Endodermal cell (in vitro differentiated cells): ENCODE data around the gene WDFY2. TPM values are rescaled to one million over a fixed set of nuclear protein-coding genes. Genes with fewer than 3 reads are reported as not detected.
A peak's percentile ranks its signal among the peaks of the same experiment; 100 is the strongest.

Experiments used
- DNase-seq: peaks from one replicate; pipeline ENCODE4 v3.0.0-alpha.2; 2017
- H3K27ac ChIP-seq: 2 replicates; pipeline ENCODE4 v1.5.1; 2013; ENCODE audit warnings: mild to moderate bottlenecking, low read depth, low read length, moderate library complexity
- H3K27me3 ChIP-seq: 2 replicates; pipeline ENCODE4 v1.6.1; 2013; ENCODE audit warnings: mild to moderate bottlenecking, low read length, moderate library complexity; ENCODE audit not compliant: insufficient read depth, control insufficient read depth, poor library complexity, severe bottlenecking
- H3K36me3 ChIP-seq: 2 replicates; pipeline ENCODE4 v1.7.0; 2013; ENCODE audit warnings: mild to moderate bottlenecking, low read length, moderate library complexity; ENCODE audit not compliant: control insufficient read depth, insufficient read depth
- H3K4me1 ChIP-seq: one replicate; pipeline ENCODE4 v1.7.0; 2013; ENCODE audit warnings: low read length; ENCODE audit not compliant: control insufficient read depth, insufficient read depth
- H3K4me3 ChIP-seq: 2 replicates; pipeline ENCODE4 v1.5.1; 2013; ENCODE audit warnings: mild to moderate bottlenecking, low read length, moderate library complexity
- H3K9ac ChIP-seq: 2 replicates; pipeline ENCODE4 v1.6.1; 2013; ENCODE audit warnings: mild to moderate bottlenecking, low read length, moderate library complexity; ENCODE audit not compliant: poor library complexity, severe bottlenecking; ENCODE audit errors: extremely low read depth
- H3K9me3 ChIP-seq: 2 replicates; pipeline ENCODE4 v1.6.1; 2013; ENCODE audit warnings: mild to moderate bottlenecking, low read length, moderate library complexity; ENCODE audit not compliant: control insufficient read depth
- H3K27ac Mint-ChIP-seq: 2 replicates; pipeline ENCODE4 v1.8.0; 2020; ENCODE audit warnings: mixed read lengths
- H3K27me3 Mint-ChIP-seq: 2 replicates; pipeline ENCODE4 v1.8.0; 2021; ENCODE audit warnings: mild to moderate bottlenecking, mixed read lengths; ENCODE audit not compliant: insufficient read depth
- H3K36me3 Mint-ChIP-seq: 2 replicates; pipeline ENCODE4 v1.8.0; 2020; ENCODE audit warnings: low read depth, mixed read lengths
- H3K4me1 Mint-ChIP-seq: 2 replicates; pipeline ENCODE4 v1.8.0; 2020; ENCODE audit warnings: mixed read lengths
- H3K4me3 Mint-ChIP-seq: 2 replicates; pipeline ENCODE4 v1.8.0; 2020; ENCODE audit warnings: mild to moderate bottlenecking, moderate library complexity, mixed read lengths
- H3K9me3 Mint-ChIP-seq: 2 replicates; pipeline ENCODE4 v1.8.0; 2020; ENCODE audit warnings: mild to moderate bottlenecking, mixed read lengths
- WGBS, 2 experiments: methylation state at CpG; one replicate each; pipeline versions ENCODE4 v1.1.5 to v1.1.7; 2013; ENCODE audit warnings: missing lambda C conversion rate in 2 of 2, mixed read lengths in 1 of 2; ENCODE audit not compliant: insufficient coverage in 1 of 2, insufficient read length in 1 of 2; 5-methylcytosine and 5-hydroxymethylcytosine counted together
- total RNA-seq, 2 donors: library from RNA; stranded (reverse); fragmentation: NEBNext Ultra II Directional in 1 of 2; extraction: Animal tissue kit (Norgen Biotek cat#: 25700) in 1 of 2; gene quantifications; 2 replicates in 1 of 2; 3 replicates in 1 of 2; pipeline ENCODE4 v1.2.1, GENCODE V29; 2021
- TF ChIP-seq, protein P1 (sequence below): fragments of 200-600 bp; sonication (generic); conservative IDR thresholded peaks from 2 replicates; pipeline ENCODE4 v1.5.0; 2021; ENCODE audit warnings: antibody characterized with exemption, mild to moderate bottlenecking

WDFY2 gene
- total RNA-seq, 2 donors from 2014 or later: 20.6 to 28.0 TPM

DNA sequence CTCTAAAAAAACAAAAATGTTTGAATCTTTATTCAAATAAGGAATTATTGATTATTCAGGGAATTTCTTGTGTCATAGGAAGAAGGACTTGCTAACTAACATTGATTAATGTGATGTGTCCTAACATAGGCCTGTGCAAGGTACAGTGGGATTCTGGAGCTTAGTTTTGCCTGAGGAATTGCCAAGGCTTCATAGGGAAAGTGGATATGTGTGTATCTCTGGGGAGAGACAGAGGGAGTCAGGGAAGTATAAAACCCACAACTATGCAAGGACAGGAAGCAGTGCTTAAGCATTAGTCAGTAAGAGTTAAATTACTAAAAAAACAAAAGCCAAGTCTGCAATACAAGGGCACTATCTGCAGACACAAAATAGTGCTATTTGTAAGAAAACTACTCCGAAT lies 59.6 kb downstream of the WDFY2 start:
- no peaks in the 10 kb centered on the region for H3K27me3 Mint-ChIP-seq
- Histone ChIP-seq H3K27ac (peak overlapping the region; percentile 14), H3K4me3 (no peak overlapping the region), H3K27me3 (no peaks in the 10 kb centered on the region), H3K36me3 (no peaks in the 10 kb centered on the region), H3K9me3 (no peaks in the 10 kb centered on the region), H3K9ac (no peak overlapping the region), H3K4me1 (no peaks in the 10 kb centered on the region)
- H3K36me3 Mint-ChIP-seq: peaks cover 5% of the 10 kb centered on the region
- 87 to 89% methylated on average over 1 of the region's 1 CpG for WGBS, 2 experiments
- TF ChIP-seq, protein P1, sequence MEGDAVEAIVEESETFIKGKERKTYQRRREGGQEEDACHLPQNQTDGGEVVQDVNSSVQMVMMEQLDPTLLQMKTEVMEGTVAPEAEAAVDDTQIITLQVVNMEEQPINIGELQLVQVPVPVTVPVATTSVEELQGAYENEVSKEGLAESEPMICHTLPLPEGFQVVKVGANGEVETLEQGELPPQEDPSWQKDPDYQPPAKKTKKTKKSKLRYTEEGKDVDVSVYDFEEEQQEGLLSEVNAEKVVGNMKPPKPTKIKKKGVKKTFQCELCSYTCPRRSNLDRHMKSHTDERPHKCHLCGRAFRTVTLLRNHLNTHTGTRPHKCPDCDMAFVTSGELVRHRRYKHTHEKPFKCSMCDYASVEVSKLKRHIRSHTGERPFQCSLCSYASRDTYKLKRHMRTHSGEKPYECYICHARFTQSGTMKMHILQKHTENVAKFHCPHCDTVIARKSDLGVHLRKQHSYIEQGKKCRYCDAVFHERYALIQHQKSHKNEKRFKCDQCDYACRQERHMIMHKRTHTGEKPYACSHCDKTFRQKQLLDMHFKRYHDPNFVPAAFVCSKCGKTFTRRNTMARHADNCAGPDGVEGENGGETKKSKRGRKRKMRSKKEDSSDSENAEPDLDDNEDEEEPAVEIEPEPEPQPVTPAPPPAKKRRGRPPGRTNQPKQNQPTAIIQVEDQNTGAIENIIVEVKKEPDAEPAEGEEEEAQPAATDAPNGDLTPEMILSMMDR: no peak
- H3K27ac Mint-ChIP-seq: peak overlapping the region; percentile 48
- H3K4me3 Mint-ChIP-seq: no peak overlapping the region
- DNase-seq: no peak
- H3K9me3 Mint-ChIP-seq: peaks cover 2% of the 10 kb centered on the region
- H3K4me1 Mint-ChIP-seq: peaks cover 35% of the 10 kb centered on the region

DNA sequence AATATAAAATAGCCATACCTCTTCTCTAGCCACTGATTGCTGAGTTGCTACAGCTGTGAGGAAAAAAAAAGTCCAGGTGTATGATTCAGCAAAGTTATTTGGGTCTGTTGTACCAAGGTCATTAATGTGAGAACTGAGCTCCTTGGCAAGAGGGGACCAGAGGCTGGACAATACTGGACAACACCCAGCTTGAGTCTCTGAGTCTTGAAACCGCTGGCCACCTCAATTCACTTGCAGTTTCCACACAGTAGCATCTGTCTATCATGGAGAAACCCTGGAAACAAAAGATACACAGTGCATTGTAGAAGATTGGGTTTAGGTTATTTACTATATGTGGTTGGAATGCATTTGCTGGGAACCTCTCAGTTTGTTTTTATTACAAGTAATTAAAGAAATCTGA lies 60.4 kb downstream of the WDFY2 start:
- H3K27ac Mint-ChIP-seq: peak overlapping the region; percentile 85
- no peak overlapping the region for H3K9ac ChIP-seq
- no peak for DNase-seq
- 87 to 100% methylated on average over 1 of the region's 1 CpG for WGBS, 2 experiments
- H3K27ac ChIP-seq: peak overlapping the region; percentile 68
- no peaks in the 10 kb centered on the region for H3K27me3 ChIP-seq
- peaks cover 5% of the 10 kb centered on the region for H3K36me3 Mint-ChIP-seq
- peaks cover 37% of the 10 kb centered on the region for H3K4me1 Mint-ChIP-seq
- no peaks in the 10 kb centered on the region for H3K27me3 Mint-ChIP-seq
- H3K9me3 Mint-ChIP-seq: peaks cover 2% of the 10 kb centered on the region
- no peak overlapping the region for H3K4me3 ChIP-seq
- H3K4me3 Mint-ChIP-seq: no peak overlapping the region
- H3K36me3 ChIP-seq: no peaks in the 10 kb centered on the region
- TF ChIP-seq, protein P1: no peak
- H3K4me1 ChIP-seq: no peaks in the 10 kb centered on the region
- no peaks in the 10 kb centered on the region for H3K9me3 ChIP-seq

GRCh38 chr13:51645154-51645650 lies 60.9 kb downstream of the WDFY2 start:
- 86% methylated on average over 4 of the region's 4 CpGs; no CpG with 5 or more reads in 1 of the 2 experiments for WGBS, 2 experiments
- Histone ChIP-seq H3K36me3 (no peaks in the 10 kb centered on the region), H3K4me3 (no peak overlapping the region), H3K4me1 (no peaks in the 10 kb centered on the region), H3K9me3 (no peaks in the 10 kb centered on the region), H3K9ac (no peak overlapping the region), H3K27me3 (no peaks in the 10 kb centered on the region), H3K27ac (peak overlapping the region; percentile 68)
- H3K9me3 Mint-ChIP-seq: peaks cover 2% of the 10 kb centered on the region
- H3K27ac Mint-ChIP-seq: no peak overlapping the region
- H3K4me1 Mint-ChIP-seq: peaks cover 38% of the 10 kb centered on the region
- TF ChIP-seq, protein P1: no peak
- peaks cover 5% of the 10 kb centered on the region for H3K36me3 Mint-ChIP-seq
- H3K27me3 Mint-ChIP-seq: no peaks in the 10 kb centered on the region
- H3K4me3 Mint-ChIP-seq: no peak overlapping the region
- DNase-seq: no peak
